Left colon (tissue), 2 donors: ENCODE results near the gene VTA1. TPM values are rescaled to one million over a fixed set of nuclear protein-coding genes. Genes with fewer than 3 reads are reported as not detected.
"Not testable (repeated sequence)": the region's sequence is repeated elsewhere in the genome, so short reads cannot be mapped to it uniquely, and the experiment has no call there.

Experiments used
- ATAC-seq: fragments of 200-7000 bp; cut with Tn5 transposase; one replicate; pipeline ENCODE4 v1.9.1; 2020; ENCODE audit warnings: mild to moderate bottlenecking, moderate library complexity
- DNase-seq, 2 donors: peaks; one replicate each; pipeline ENCODE4 v3.0.0-alpha.2; 2020
- intact Hi-C, 2 donors: fragments of 100-400 bp; cut with DNase I in 1 of 2; cut with micrococcal nuclease in 1 of 2; formaldehyde crosslinking; loops; one replicate each; pipeline versions ENCODE4 v1.11.2 to v1.14.0; 2022; cut with DNase I, micrococcal nuclease
- total RNA-seq, 2 donors: library from RNA; stranded (reverse); fragmentation: NEBNext Ultra II Directional; extraction: Animal tissue kit (Norgen Biotek cat#: 25700); gene quantifications; one replicate each; pipeline ENCODE4 v1.2.1, GENCODE V29; 2021
- donor health status: DM: no; HTN: no; CAD: no.
- donor health status: DM: yes; HTN: yes; CAD: no.

VTA1 gene
- total RNA-seq, 2 donors from 2014 or later: 48.9 to 52.0 TPM

- DNase-seq (peak in 1 of 2 donors; percentile 39), ATAC-seq (peak; percentile 81)
- intact Hi-C loops: loop anchor here in 1 of 2 donors (5.0 kb wide), 1 partner anchor 60 kb away; the partner anchor contains the start of genes NMBR and VTA1
Measured at GRCh38 chr6:142207265-142207877, 60.3 kb downstream of the VTA1 start.

- intact Hi-C loops: no loop called here
- no peak for DNase-seq
- no peak for ATAC-seq
Measured at GRCh38 chr6:142210606-142211005, 63.5 kb downstream of the VTA1 start.

GRCh38 chr6:142213402-142213801 is 66.3 kb downstream of the VTA1 start:
- ATAC-seq (no peak), DNase-seq (no peak)
- intact Hi-C loops: no loop called here

GRCh38 chr6:142218446-142218845 is 71.4 kb downstream of the VTA1 start:
- no peak for DNase-seq
- no peak for ATAC-seq
- intact Hi-C loops: no loop called here

- intact Hi-C loops: no loop called here
- no peak for ATAC-seq
- DNase-seq: no peak
Measured at GRCh38 chr6:142222022-142222421, 75.0 kb downstream of the VTA1 start.

- ATAC-seq (peak; percentile 61), DNase-seq (no peak)
- intact Hi-C loops: no loop called here
Measured at GRCh38 chr6:142223938-142224337, 76.9 kb downstream of the VTA1 start.

- intact Hi-C loops: no loop called here
- no peak for DNase-seq
- ATAC-seq: no peak
Measured at GRCh38 chr6:142225115-142225514, 78.1 kb downstream of the VTA1 start.

- intact Hi-C loops: no loop called here
- no peak for ATAC-seq
Measured at GRCh38 chr6:142225552-142225951, 78.5 kb downstream of the VTA1 start.

GRCh38 chr6:142226731-142227130 is 79.7 kb downstream of the VTA1 start:
- intact Hi-C loops: no loop called here
- DNase-seq: no peak
- ATAC-seq: no peak

More at GRCh38 chr6:142225552-142225951, 78.5 kb downstream of the VTA1 start:
- no peak for DNase-seq

GRCh38 chr6:142229518-142230270 is 82.6 kb downstream of the VTA1 start:
- not testable (repeated sequence) for DNase-seq, ATAC-seq
- intact Hi-C loops: loop anchor here in 1 of 2 donors (10.0 kb wide), 1 partner anchor 645 kb away; no protein-coding TSS in a partner anchor

- intact Hi-C loops: loop anchor here in 1 of 2 donors (10.0 kb wide), 1 partner anchor 648 kb away; no protein-coding TSS in a partner anchor
- ATAC-seq (peak; percentile 37), DNase-seq (peak in 1 of 2 donors; percentile 12)
Measured at GRCh38 chr6:142232206-142233044, 85.4 kb downstream of the VTA1 start.

- DNase-seq: no peak
- no peak for ATAC-seq
- intact Hi-C loops: loop anchor here in 1 of 2 donors (10.0 kb wide), 1 partner anchor 649 kb away; no protein-coding TSS in a partner anchor
Measured at GRCh38 chr6:142233945-142234682, 87.1 kb downstream of the VTA1 start.

- ATAC-seq: no peak
Measured at GRCh38 chr6:142235272-142235671, 88.2 kb downstream of the VTA1 start.

GRCh38 chr6:142235791-142236190 is 88.7 kb downstream of the VTA1 start:
- intact Hi-C loops: loop anchor here in 1 of 2 donors (10.0 kb wide), 1 partner anchor 651 kb away; no protein-coding TSS in a partner anchor
- ATAC-seq: no peak

More at GRCh38 chr6:142235272-142235671, 88.2 kb downstream of the VTA1 start:
- intact Hi-C loops: loop anchor here in 1 of 2 donors (10.0 kb wide), 1 partner anchor 650 kb away; no protein-coding TSS in a partner anchor
- DNase-seq: no peak

GRCh38 chr6:142236691-142237090 is 89.6 kb downstream of the VTA1 start:
- intact Hi-C loops: loop anchor here in 1 of 2 donors (10.0 kb wide), 1 partner anchor 652 kb away; no protein-coding TSS in a partner anchor
- no peak for DNase-seq

More at GRCh38 chr6:142235791-142236190, 88.7 kb downstream of the VTA1 start:
- DNase-seq: no peak

GRCh38 chr6:142238881-142239280 is 91.8 kb downstream of the VTA1 start:
- intact Hi-C loops: loop anchor here in 1 of 2 donors (10.0 kb wide), 1 partner anchor 654 kb away; no protein-coding TSS in a partner anchor
- DNase-seq: no peak
- no peak for ATAC-seq

More at GRCh38 chr6:142236691-142237090, 89.6 kb downstream of the VTA1 start:
- ATAC-seq: no peak

- no peak for ATAC-seq
- intact Hi-C loops: no loop called here
- no peak for DNase-seq
Measured at GRCh38 chr6:142240179-142240578, 93.1 kb downstream of the VTA1 start.

- intact Hi-C loops: no loop called here
- DNase-seq: no peak
- ATAC-seq: no peak
Measured at GRCh38 chr6:142241061-142241460, 94.0 kb downstream of the VTA1 start.
